ENCODE results near the gene AIF1L. TPM values are rescaled to one million over a fixed set of nuclear protein-coding genes. Genes with fewer than 3 reads are reported as not detected.

Gene AIF1L
- total and polyA plus RNA-seq, 2 of the 13 experiments (the other 11 are each of a cell fraction or from before 2014, with no cell fraction given) = 12.4 to 36.5 TPM

- TF ChIP-seq REST (IDR thresholded peaks at IDR 0.05; ENCODE audit: borderline replicate concordance in 1 of 2, low read depth in 1 of 2, low read length in 2 of 2) (no peak), TAF15 (IDR thresholded peaks at IDR 0.05; ENCODE audit: low read depth, low read length, poor library complexity, severe bottlenecking) (no peak)
These were observed at the start of gene AIF1L (continued) for GRCh38 chr9:131096269-131097125.

- in situ Hi-C loops (cut with HindIII; ENCODE audit: extremely low pct_ligation_motif_present, low pct_unique_long_range_greater_than_20kb) = loop anchor here (5.0 kb wide), 1 partner anchor 34 kb away; no protein-coding TSS in a partner anchor
- Histone ChIP-seq H3K27ac (ENCODE audit: extremely low read length, insufficient read depth, low read length) (no peak overlapping the region), H3K4me1 (ENCODE audit: insufficient read depth, low read length) (no peaks in the 10 kb centered on the region), H3K36me3 (replicated peaks in 1 of 2; ENCODE audit: control insufficient read depth in 1 of 2, insufficient read depth in 2 of 2, low read length in 2 of 2) (no peaks in the 10 kb centered on the region), H3K79me2 (ENCODE audit: insufficient read depth, low read length) (no peaks in the 10 kb centered on the region), H3K4me3 (replicated peaks in 1 of 3; ENCODE audit: insufficient read depth in 1 of 3, low read depth in 2 of 3, low read length in 3 of 3) (peak overlapping the region in 1 of 3 experiments; percentile 40; a peak in 2 of 6 replicates), H3K9ac (ENCODE audit: insufficient read depth, low read depth, low read length) (no peak overlapping the region), H3K4me2 (ENCODE audit: low read depth, low read length) (peak overlapping the region; percentile 58), H3K27me3 (ENCODE audit: control insufficient read depth in 1 of 2, insufficient read depth in 2 of 2, low read length in 2 of 2) (peaks cover 3 to 47% of the 10 kb centered on the region in 2 experiments; a peak in 3 of 5 replicates), H2AFZ (ENCODE audit: low read length) (no peak overlapping the region), H3K9me3 (ENCODE audit: low read length) (no peaks in the 10 kb centered on the region), H4K20me1 (ENCODE audit: insufficient read depth, low read length) (no peaks in the 10 kb centered on the region)
- FAIRE-seq (no peak), DNase-seq (ENCODE audit: low spot score) (peak; percentile 53), ATAC-seq (peak; percentile 90)
- ChIA-PET POLR2A (no interaction called here), CTCF (ENCODE audit: low intra/inter-chr PET ratio, low total read pairs) (interaction anchor here (1.4 to 1.5 kb wide), 2 partner anchors 28 to 180 kb away, joined by 7 to 8 read pairs; no protein-coding TSS in a partner anchor)
- WGBS (ENCODE audit: low lambda C conversion rate) = 27% methylated on average over 14 of the region's 35 CpGs
- no TSS peak for BruUV-seq (replicated peaks)
- intact Hi-C loops (cut with micrococcal nuclease; ENCODE audit: unreplicated experiment) = loop anchor here (2.0 to 5.0 kb wide), 3 partner anchors 28 to 179 kb away; partner anchors contain the start of gene LAMC3
- peak; percentile 6; the same call in 1 of the 2 replicates for TF ChIP-seq SMC3 (IDR thresholded peaks at IDR 0.05; ENCODE audit: low read length)
- TF ChIP-seq HNRNPLL (IDR thresholded peaks at IDR 0.05; ENCODE audit: low read depth, low read length, poor library complexity, severe bottlenecking) = peak; percentile 45
- no peak for TF ChIP-seq MAFG (CRISPR knock-in tag; IDR thresholded peaks at IDR 0.05)
- TF ChIP-seq KDM2A (CRISPR knock-in tag; IDR thresholded peaks at IDR 0.05; ENCODE audit: borderline replicate concordance, low read depth) = peak; percentile 76; the same call in 1 of the 2 replicates
- TF ChIP-seq RAD21 (CRISPR knock-in tag; IDR thresholded peaks at IDR 0.05) = peak; percentile 92
- TF ChIP-seq MTERF4 (CRISPR knock-in tag; IDR thresholded peaks at IDR 0.05) = no peak
- TF ChIP-seq FOXA3 (CRISPR knock-in tag; IDR thresholded peaks at IDR 0.05) = no peak
- TF ChIP-seq ZBTB7B (CRISPR knock-in tag; IDR thresholded peaks at IDR 0.05) = peak; percentile 53; the same call in 1 of the 2 replicates
- TF ChIP-seq TOPORS (CRISPR knock-in tag; IDR thresholded peaks at IDR 0.05) = no peak
- no peak; the same call in 1 of the 2 replicates for TF ChIP-seq MTF2 (CRISPR knock-in tag; IDR thresholded peaks at IDR 0.05; ENCODE audit: borderline replicate concordance)
- TF ChIP-seq ZNF546 (CRISPR knock-in tag; conservative IDR thresholded peaks at IDR 0.05) = no peak
- 0 out of 2 replicates have a peak, but pooled peaks have one; percentile 22 for TF ChIP-seq DMAP1 (CRISPR knock-in tag; IDR thresholded peaks at IDR 0.05)
- no peak for TF ChIP-seq ZNF20 (CRISPR knock-in tag; IDR thresholded peaks at IDR 0.05)
- peak; percentile 91 for TF ChIP-seq STAG1 (CRISPR knock-in tag; IDR thresholded peaks at IDR 0.05)
These were observed 49.6 kb upstream of the AIF1L start for GRCh38 chr9:131046581-131047202.
